ENCODE data around the gene PAIP2.

DNA sequence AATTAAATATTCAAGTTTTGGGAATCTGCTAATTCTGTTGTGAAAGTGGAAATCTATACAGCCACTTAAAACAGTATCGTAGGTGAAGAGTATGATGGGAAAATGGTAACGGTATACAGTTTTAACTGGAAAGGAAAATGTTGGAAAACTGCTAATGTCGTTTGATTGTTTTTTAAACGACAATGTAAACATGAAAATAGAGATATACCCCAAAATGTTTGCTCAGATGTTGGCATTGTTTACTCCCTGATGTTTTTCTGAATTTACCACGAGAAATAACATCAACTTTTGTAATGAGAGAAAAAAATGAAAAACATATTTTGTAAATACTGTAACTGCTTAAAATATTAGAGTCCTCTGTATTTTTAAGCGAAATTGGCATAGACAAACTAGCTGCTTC, 45.5 kb upstream of the PAIP2 start:
- no peak for TF ChIP-seq EZH2phosphoT487 (IDR thresholded peaks at IDR 0.05; ENCODE audit: borderline replicate concordance, low read depth, low read length)
- TF ChIP-seq, protein P1, sequence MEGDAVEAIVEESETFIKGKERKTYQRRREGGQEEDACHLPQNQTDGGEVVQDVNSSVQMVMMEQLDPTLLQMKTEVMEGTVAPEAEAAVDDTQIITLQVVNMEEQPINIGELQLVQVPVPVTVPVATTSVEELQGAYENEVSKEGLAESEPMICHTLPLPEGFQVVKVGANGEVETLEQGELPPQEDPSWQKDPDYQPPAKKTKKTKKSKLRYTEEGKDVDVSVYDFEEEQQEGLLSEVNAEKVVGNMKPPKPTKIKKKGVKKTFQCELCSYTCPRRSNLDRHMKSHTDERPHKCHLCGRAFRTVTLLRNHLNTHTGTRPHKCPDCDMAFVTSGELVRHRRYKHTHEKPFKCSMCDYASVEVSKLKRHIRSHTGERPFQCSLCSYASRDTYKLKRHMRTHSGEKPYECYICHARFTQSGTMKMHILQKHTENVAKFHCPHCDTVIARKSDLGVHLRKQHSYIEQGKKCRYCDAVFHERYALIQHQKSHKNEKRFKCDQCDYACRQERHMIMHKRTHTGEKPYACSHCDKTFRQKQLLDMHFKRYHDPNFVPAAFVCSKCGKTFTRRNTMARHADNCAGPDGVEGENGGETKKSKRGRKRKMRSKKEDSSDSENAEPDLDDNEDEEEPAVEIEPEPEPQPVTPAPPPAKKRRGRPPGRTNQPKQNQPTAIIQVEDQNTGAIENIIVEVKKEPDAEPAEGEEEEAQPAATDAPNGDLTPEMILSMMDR (conservative IDR thresholded peaks at IDR 0.05; ENCODE audit: low read length) = no peak
